Inflammatory macrophage (primary cell): Measurements from ENCODE around the gene HHIP.
A peak's percentile ranks its signal among the peaks of the same experiment; 100 is the strongest.

ENCODE experiments used
- DNase-seq, 2 donors: peaks; one replicate each; pipeline ENCODE4 v3.0.0-alpha.2; 2020 to 2022
- total RNA-seq, 18 experiments: gene quantifications; one replicate each; lab custom pipeline; 2026; ENCODE audit warnings: mixed read lengths in 6 of 18, inconsistent platforms in 2 of 18; lab: John Stamatoyannopoulos, UW

HHIP gene, protein sequence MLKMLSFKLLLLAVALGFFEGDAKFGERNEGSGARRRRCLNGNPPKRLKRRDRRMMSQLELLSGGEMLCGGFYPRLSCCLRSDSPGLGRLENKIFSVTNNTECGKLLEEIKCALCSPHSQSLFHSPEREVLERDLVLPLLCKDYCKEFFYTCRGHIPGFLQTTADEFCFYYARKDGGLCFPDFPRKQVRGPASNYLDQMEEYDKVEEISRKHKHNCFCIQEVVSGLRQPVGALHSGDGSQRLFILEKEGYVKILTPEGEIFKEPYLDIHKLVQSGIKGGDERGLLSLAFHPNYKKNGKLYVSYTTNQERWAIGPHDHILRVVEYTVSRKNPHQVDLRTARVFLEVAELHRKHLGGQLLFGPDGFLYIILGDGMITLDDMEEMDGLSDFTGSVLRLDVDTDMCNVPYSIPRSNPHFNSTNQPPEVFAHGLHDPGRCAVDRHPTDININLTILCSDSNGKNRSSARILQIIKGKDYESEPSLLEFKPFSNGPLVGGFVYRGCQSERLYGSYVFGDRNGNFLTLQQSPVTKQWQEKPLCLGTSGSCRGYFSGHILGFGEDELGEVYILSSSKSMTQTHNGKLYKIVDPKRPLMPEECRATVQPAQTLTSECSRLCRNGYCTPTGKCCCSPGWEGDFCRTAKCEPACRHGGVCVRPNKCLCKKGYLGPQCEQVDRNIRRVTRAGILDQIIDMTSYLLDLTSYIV
- 0 to 0.25 (median 0) reads per million in 18 experiments for total RNA-seq

DNA sequence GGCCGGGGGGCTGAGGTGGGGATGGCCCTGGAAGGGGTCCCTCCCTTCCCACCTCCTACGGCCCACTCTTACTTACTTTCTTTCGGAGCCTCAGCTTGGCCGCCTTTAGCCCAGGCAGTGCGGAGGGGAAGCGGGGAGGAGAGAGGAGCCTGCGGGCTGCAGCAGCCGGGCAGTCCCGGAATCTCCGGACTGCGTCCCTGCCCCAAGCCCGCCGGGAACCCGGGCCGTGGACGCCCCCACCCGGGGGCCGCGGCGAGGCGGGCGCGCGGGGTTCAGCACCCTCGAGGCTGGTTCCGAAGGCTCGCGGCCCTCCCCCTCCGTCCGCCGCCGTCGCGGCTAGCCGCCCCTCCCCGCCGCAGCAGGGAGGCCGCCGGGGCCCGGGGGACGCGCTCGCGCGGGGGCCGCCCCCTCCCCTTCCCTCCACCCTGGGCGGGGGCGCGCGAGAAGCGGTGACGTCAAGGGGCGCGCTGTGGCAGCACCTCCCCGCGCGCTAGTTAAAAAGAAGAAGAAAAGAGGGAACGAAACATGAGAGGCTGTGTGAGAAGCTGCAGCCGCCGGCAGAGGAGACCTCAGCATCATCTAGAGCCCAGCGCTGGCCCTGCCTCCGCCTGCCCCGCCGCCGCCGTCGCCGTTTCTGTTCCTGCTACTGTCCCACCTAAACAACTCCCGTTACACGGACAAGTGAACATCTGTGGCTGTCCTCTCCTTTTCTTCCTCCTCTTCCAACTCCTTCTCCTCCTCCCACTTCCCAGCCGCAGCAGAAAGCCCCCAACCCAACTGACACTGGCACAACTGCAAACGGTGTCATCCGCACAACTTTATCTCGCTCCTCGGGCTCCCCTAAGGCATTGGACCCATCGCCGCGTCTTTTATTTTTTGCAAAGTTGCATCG lies at the start of gene HHIP:
Gene HHIP (plus strand): TSS at position 526 of the 892 bp plus-strand sequence. CDS start 520 bp downstream, outside the sequence.
- DNase-seq, result no peak

DNA sequence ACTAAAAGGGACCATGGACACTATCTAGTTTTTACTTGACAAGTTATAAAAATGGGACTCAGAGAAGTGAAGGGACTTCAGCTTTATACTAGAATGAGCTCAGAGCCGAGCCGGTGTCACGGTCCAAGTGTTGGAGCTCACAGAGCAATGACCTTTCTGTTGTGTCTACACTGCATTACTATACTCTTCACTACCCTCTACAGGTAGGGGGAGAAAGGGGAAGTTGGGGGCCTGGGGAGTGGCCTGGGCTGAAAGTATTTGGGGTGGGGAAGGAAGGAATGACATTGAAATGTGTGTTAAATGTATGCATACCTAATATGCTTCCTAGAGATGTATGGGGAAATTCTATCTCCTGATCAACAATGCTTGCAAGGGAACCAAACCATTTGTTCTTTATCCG lies 48.8 kb upstream of the HHIP start:
- DNase-seq, result no peak

DNA sequence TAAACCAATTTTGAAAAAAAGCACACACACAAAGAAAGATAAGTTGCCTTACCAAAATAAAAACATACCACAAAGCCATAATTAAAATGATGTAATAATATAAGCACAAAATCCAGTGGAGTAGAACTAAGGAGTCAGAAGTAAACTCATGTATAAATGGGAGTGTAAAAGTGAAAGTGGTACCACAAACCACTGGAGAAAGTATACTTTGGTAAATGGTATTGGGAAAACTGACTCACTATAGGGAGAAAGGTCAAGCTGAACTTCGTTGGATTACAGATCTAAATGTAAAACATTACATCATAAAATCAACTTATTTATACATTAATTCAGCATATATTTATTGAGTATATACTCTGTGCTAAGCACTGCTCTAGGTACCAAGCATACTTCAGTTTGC lies 46.3 kb upstream of the HHIP start:
- DNase-seq, result no peak

DNA sequence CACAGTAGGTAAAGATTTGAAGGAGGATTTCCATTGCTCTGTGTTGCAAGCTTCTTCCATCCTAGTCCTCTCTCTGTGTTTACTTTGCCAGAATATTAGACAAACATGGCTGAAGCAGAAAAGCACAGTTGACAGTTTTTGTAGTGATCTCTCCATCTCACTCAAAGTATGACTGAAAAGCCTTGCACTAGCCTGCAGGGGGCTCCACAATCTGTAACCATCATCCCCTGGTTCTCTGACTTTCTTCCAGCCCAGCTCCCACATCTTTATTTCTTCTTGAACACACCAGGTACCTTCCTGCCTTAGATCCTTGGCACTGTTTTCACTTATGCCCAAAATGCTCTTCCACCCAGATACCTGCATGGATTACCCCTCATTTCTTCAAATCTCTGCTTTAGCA lies 34.1 kb upstream of the HHIP start:
- no peak for DNase-seq

DNA sequence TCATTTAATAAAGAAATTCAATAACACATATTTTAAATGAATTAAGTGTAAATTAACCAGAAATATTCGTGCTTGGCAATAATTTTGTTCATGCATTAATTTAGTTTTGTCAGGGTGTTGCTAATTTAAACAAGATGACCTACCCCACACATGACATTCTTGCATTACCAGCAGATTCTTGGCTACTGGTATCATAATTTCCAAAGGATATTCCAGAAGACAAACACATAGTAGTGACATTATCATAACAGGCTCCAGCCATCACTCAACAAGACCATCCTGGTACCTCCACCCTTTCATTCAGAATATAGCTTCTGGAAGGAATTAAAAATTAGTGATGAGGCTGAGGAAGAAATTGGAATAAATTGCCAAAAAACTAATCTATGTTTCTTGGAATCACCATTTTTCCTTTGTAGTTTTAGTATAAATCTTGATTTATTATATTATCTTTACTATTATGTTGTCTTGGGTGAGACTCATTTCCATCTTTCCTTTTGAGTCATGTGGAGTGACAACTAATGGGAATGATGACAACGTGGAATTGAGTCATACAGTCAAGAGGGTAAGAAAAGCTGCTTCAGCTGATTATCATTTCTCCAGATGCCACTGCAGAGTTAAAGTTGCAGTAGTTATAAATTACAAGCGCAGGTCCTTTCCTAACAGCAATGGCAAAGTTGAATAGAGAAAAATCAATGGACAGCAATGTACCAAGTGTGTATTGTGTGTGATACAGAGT lies 30.9 kb upstream of the HHIP start:
- peak in 1 of 2 donors; percentile 2 for DNase-seq

DNA sequence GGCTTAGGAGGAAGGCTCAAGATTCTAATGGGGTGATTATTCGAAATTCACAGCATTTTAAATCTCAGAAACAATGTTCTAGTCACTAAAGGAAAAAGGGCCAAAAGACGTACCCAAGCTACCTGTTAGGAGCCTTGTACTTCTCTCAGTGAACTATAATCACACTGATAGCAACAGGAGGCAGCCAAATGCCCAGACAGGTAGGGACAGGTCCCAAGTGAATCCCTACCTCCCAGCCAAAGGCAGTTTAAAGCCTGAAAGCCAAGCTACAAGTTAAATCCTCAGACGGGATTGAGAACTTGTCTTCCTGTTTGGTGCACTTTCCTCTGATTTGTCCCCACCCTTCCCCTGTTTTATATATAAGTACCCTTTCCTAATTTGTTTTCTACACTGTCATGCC lies 24.3 kb upstream of the HHIP start:
- no peak for DNase-seq

DNA sequence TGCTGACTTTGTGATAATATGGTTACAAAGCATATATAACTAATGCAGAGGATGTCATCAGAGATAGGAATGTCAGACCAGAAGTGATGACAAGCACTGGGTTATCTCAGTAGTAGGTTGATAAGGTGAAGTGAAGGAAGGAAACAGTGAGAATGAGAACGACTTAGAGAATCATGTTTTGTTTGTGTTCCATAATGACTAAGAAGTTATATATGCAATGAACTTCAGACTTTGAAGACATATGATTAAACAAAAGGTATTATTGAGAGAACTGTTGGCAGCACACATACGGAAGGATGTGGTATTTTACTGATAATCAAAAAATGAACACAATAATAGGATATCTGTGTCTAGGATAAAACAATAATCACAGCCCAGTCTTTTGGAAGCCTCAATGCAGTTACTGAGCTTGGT lies 18.3 kb upstream of the HHIP start:
- DNase-seq, result no peak

DNA sequence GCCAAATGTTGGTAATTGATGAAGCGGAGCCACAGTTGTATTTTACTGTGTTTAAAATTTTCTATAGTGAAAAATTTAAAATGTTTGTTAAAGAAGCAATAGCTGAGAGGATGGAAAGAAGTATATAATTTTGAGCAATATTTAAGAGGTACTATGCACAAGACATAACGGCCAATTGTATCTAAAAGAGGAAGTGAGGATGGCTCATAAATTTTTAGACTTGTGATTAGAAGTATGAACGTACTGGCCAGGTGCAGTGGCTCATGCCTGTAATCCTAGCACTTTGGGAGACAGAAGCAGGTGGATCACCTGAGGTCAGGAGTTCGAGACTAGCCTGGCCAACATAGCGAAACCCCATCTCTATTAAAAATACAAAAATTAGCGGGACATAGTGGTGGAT lies 12.7 kb upstream of the HHIP start:
- DNase-seq, result no peak

DNA sequence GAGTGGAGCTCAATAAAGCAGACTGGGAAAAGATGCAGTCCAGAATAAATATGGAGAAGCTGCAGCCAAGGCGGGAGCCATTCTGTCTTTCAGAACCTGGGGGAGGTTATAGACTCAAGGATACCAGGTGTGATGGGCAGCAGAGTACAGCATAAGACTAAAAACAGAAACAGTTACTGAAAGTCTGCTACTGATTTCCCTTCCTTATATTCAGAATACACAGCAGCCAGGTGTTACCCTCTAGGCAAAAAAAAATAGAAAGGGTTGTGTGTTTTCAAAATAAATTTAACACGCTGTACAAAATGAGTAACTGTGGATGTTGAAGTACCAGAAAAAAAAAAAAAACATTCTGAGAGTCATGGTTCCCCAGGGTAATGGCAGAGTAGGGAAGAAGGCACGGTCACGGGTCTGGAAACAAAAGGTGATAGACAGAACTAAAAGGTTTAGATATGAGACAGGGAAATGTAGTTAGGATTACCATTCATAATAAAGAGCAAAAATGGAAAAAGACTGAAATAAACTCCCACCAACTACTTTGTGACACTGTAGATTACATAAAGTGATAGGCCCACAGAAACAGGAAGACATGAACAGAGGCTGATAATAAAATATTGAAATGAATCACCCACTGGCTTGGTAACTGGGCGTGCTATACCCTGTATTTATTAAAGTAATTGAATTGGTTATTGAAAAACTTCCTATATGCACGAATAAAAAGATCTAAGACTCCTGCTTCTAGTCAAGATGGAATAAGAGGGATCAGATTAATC lies 10.8 kb upstream of the HHIP start:
- DNase-seq, result no peak

DNA sequence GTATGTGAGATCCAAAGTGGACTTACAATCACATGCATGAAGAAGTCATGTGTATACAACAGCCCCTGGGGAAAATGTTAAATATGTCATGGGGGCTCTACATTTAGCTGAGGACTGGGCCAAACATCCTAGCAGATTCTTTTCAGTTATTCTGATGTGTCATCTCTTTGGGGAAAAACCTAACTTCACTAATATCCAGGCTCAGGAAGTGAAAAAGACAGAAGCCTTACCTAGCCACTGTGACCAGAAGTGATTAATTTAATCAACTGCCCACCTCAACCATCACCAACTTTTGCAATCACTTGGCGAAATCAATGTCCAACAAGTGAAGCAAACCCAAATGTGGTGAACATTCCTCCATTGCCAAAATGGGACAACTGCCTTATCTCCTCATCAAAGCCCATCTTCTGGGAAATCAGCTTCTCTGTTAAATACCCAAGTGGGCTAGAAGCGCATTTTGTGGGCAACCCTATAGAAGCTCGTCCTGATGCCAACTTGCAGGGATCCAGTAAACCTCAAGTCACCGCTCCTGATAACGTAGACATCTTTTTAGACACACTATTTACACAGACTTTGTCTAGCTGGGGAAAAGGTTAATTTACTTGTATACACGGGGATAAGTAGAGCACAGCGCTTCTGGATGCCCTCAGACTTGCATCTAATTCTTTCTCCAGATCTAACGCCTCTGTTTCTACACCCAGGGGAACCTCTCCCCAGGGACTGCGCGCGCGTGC lies 1.4 kb upstream of the HHIP start:
- DNase-seq, result no peak

DNA sequence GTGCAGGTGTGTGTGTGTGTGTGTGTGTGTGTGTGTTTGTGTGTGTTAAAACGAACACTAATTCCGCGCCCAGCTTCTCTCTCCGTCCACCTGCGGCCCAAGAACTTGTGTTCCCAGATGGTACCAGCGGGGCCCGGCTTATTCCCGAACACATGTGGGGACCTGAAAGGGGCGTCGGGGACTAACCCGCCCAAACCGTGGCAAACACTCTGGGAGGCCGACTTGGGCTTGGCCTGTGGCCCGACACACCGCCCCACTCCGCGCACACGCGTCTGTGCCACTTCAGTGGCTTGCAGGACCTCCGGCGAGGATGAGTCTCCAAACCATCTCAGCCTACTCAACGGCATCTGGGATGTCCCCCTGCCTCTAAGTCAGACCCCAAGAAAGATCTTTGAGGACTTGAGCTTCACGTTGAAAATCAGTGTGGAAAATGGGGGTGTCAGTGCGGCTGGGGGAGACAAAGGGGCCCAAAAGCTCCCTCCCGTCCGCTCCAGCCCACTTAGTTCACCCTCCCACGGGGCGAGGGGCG lies 790 bp upstream of the HHIP start:
- no peak for DNase-seq

DNA sequence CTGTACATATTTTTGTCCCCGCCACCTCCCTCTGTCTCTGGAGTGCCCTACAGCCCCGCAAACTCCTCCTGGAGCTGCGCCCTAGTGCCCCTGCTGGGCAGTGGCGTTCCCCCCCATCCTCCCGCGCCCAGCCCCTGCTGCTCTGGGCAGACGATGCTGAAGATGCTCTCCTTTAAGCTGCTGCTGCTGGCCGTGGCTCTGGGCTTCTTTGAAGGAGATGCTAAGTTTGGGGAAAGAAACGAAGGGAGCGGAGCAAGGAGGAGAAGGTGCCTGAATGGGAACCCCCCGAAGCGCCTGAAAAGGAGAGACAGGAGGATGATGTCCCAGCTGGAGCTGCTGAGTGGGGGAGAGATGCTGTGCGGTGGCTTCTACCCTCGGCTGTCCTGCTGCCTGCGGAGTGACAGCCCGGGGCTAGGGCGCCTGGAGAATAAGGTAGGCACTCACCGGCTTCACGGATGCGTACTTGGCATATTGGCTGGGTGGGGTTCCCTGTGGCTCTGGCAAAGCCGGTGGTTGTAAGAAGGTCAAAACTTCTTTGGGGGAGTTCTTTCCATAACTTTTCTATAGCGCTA lies 653 bp downstream of the HHIP start:
- DNase-seq, result no peak

DNA sequence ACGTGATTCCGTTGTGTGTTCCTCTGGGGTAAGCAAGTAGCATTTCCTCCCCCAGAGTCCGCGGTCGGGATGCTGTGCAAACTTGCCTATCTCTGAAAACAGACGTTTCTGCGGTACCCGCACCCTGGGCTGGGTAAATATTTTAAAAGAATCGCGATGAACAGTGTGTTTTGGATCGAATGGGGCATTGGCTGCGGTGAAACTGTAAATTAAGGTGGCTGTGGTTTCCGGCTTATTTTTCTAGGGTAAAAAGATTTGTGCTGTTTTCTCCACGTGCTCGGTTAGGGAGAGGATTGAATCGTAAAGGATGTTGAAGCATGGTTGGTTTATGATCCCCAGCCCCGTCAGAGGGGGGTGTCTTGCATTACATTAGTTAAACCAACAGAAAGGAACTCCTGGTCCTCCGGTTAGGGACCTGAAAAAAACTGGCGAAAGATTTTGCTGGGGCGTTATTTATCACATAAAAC lies 1.2 kb downstream of the HHIP start:
- no peak for DNase-seq

DNA sequence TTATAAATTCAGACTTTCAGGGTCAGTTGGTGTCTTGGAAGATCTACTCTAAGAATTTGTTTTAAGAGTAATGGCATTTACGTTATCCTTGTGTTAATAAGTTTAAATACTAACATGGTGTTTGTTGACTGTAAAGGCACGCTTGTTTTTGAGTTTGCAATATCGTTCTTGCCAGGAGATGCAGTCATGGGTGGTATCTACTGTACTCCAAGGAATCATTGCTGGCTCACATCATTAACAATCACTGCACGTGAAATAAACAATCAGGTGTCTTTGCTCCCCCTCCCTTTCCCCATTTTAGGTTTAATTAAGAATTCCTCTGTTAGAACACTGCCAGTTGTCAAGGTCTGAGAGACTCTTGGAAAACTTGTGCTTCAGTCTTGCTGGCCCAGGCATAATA lies 1.6 kb downstream of the HHIP start:
- DNase-seq, result no peak

DNA sequence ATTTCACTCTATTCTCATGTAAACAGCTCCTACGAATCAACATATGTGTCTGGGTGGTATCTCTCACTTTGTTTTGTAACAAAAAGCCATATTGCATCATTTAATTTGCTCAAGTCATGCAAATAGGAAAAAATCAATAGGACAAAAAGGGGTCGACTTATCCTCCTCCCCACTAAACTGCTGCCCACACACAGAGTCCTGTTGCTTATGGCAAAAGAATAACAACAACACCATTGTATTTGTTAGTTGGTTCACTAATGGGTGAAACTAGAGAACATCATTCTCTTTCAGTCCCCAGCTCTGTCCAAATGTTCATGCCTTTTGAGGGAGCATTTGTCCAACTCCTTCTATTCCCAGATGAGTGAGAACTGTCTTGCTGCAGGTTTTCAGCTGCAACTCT lies 2.1 kb downstream of the HHIP start:
- no peak for DNase-seq

DNA sequence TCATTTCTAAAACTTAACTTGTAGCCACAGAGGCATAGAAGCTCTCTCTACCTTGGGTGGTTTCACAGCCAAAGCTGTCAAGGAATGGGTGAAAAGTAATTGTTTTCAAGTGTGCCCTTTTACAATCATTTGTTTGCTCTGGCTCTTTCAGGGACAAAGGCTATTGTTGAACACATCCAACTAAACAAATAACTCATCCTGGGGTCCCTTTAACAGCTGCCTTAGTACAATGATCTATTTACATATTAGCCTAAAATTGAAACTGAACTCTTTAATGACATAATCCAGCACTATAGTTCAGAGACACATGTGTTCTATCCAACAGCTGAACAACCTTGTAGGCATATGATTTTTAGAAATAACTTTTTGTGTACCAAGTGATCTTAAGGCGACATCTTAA lies 3.7 kb downstream of the HHIP start:
- no peak for DNase-seq

DNA sequence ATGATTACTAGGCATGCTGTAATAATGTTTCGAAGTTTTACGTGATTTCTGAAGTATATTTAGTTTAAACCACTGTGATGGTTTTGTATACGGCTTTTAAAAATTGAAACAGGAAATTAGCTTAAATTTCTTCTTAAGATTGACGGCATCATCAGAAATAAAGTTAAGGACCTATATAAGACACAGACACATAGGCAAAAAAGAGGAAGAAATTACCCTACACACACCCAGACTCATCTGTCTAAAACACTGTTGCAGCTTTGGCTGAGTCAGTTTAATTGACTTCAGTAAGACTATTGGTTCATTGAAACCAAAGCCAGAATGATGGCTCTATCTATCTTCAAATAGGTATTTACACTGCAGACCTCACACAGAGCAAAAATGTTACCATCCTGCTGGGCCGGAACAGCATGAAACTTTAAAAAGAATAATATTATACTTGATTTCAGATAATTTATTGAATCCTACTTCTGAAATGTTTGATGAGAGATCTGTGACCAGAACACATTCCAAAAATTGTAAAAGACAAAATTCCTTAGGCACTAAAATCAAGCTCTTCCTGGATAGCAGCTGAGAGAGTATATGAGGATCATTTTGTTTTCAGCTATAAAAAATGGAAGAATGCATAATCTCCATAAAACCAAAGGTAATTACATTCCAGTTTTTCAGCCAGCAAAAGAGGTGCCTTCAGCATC lies 4.5 kb downstream of the HHIP start:
- no peak for DNase-seq

DNA sequence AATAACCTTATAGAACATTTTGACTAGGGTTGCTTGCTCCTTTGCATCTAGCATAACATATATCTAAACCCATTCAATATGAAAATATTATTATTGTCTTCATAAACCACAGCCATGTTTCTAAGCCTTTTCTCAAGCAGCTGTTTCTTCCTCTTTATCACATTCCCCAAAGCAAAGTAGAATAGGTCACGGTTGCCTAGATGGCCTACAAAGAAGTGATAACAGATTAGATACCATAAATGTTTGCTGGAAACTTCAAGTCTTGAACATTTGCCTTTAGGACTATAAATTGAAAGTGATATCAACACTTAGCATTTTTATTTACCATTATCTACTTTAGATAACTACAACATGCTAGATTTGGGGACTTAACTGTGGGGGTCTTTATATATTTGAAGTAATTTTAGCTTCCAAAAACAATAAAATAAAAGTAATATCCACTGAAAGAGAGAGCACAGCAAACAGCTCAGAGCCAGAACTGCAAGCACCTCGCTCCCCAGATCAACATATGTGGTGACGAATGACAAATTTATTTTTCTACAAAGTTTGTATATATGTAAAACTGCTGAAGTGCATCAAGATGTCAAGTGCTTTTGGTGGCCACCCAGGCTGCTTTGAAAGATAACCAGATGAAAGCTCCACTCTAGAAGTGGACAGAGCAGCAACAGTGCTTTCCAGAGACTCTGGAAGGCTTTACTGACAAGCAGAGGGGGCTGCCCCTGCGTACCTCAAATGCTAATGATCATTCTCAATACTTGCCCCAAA lies 8.0 kb downstream of the HHIP start:
- DNase-seq, result no peak

DNA sequence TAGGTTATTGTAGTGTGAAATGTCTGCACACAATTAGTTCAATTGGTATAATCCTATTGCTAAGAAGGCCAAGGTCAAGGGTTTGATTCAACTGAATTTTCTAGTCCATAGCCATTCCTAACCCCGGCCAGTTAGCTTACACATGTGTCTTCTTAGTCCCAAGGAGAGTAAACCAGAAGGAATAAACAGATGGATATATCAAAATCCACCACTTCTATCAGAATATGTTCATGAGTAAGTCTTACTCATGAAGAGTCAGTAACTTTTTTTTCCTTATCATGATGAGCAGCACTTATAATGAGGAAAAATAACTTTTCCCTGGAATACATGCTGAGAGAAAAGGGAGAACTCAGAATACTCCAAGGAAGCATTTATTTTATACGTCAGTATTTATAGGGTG lies 9.5 kb downstream of the HHIP start:
- DNase-seq, result no peak
